ENCODE measurements around the gene INTS1.
"Not testable (repeated sequence)": the region's sequence is repeated elsewhere in the genome, so short reads cannot be mapped to it uniquely, and the experiment has no call there.

Gene INTS1

DNA sequence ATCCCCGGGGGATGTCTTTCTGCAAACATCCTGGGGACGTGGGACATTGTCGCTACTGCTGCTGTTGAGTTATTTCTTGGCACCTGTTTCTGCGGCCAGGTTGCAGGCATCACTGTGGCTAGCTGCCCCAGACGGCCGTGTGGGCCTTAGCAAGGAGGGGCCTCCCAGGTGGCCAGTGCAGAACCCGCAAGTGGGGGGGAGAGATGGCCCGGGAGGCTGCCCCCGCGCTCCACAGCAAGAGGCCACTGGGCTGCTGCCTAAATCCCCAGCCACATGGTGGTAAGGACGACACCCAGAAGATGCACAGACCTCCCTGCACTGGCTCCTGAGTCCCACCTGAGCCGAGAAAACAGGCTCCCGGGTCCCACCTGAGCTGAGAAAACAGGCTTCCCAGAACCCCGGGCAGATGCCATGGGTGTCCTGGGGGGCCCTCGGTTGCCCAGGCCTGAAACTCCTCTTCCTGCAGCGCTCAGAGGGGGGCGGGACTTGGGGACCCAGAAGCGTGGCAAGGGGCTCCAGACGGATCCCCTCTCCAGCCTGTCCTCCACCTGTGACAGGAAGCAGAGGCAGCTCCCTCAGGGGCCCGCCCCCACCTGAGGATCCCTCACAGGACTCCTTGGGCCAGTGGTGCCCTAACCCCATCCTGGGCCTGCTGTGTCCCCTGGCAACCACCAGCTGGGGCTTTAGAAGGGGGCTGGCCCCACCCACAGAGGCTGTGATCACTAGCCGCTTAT is 25.4 kb upstream of the INTS1 start:
- Histone ChIP-seq H3K27ac (no peak overlapping the region), H3K9ac (ENCODE audit: insufficient read length) (no peak overlapping the region), H3K36me3 (ENCODE audit: insufficient read depth, low read length) (no peaks in the 10 kb centered on the region), H3K4me3 (no peak overlapping the region), H3K9me3 (ENCODE audit: low read depth, low read length) (no peaks in the 10 kb centered on the region)
- no peak for TF ChIP-seq FOXP2 (optimal IDR thresholded peaks at IDR 0.05; ENCODE audit: control extremely low read depth, extremely low read length, insufficient read depth)
- TF ChIP-seq EZH2 (IDR thresholded peaks at IDR 0.05), result no peak
- TF ChIP-seq POLR2AphosphoS5 (IDR thresholded peaks at IDR 0.05; ENCODE audit: borderline replicate concordance, low read depth, low read length), result no peak
- no peak for DNase-seq (ENCODE audit: low read depth, low spot score)

DNA sequence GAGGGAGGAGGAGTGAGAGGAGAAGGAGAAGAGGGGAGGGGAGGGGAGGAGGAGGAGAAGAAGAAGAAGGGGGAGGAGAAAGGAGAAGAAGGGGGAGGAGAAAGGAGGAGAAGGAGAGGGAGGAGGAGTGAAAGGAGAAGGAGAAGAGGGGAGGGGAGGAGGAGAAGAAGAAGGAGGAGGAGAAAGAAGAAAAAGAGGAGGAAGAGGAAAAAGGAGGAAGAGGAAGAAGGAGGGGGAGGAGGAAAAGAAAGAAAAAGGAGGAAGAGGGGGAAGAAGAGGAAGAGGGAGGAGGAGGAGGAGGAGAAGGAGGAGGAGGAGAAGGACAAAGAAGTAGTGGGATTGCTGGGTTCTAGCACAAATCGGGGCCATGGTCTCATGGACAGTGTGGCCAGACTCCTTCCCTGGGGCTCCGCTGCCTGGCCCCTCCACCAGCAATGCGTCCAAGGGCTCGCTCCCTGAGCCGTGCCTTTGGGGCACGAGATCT is 22.1 kb upstream of the INTS1 start:
- Histone ChIP-seq H3K9me3 (ENCODE audit: low read depth, low read length) (no peaks in the 10 kb centered on the region), H3K36me3 (ENCODE audit: insufficient read depth, low read length) (no peaks in the 10 kb centered on the region), H3K4me3 (peak overlapping the region; percentile 45), H3K9ac (ENCODE audit: insufficient read length) (peak overlapping the region; percentile 41), H3K27ac (peak overlapping the region; percentile 85)
- TF ChIP-seq FOXP2 (optimal IDR thresholded peaks at IDR 0.05; ENCODE audit: control extremely low read depth, extremely low read length, insufficient read depth) (no peak), POLR2AphosphoS5 (IDR thresholded peaks at IDR 0.05; ENCODE audit: borderline replicate concordance, low read depth, low read length) (no peak), EZH2 (IDR thresholded peaks at IDR 0.05) (no peak)
- DNase-seq (ENCODE audit: low read depth, low spot score), result peak; percentile 58

DNA sequence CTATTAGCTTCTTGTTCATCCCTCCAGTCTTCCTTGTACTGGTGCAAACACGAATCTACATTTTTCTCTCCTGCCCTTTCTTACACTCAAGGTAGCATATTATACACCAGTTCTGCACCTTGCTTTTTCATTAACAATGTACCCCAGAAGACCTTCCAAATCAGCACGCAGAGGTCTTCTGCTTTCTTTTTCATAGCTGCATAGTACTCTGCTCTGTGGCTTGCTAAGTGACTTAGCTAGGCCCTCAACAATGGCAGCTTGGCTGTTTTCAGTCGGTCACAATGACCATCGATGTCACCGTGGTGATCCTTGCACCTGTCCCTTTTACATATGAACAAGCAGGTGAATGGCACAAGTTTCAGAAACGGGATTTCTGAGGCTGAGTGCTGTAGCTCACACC is 21.2 kb upstream of the INTS1 start:
- Histone ChIP-seq H3K9me3 (ENCODE audit: low read depth, low read length) (no peaks in the 10 kb centered on the region), H3K27ac (no peak overlapping the region), H3K36me3 (ENCODE audit: insufficient read depth, low read length) (no peaks in the 10 kb centered on the region), H3K9ac (ENCODE audit: insufficient read length) (no peak overlapping the region), H3K4me3 (no peak overlapping the region)
- no peak for DNase-seq (ENCODE audit: low read depth, low spot score)
- no peak for TF ChIP-seq EZH2 (IDR thresholded peaks at IDR 0.05)
- no peak for TF ChIP-seq FOXP2 (optimal IDR thresholded peaks at IDR 0.05; ENCODE audit: control extremely low read depth, extremely low read length, insufficient read depth)
- TF ChIP-seq POLR2AphosphoS5 (IDR thresholded peaks at IDR 0.05; ENCODE audit: borderline replicate concordance, low read depth, low read length), result no peak

DNA sequence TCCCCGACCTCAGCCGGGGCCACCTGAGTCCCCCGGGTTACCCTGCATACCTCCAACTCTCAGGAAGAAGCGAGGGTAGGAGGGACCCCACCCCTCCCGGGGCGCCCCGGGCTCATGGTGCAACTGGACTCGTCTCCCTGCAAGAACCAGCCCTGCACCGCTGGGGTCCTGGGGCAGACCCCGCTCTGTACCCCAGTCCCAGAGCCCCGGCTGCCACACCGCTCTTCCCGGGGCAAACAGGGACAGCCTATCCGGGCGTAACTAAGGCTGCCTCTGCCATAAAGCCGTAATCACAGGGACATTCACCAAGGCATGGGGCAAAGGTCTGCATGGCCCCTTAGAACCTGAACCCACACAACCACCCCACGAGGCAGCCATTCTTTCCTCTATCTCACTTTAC is 19.7 kb upstream of the INTS1 start:
- TF ChIP-seq FOXP2 (optimal IDR thresholded peaks at IDR 0.05; ENCODE audit: control extremely low read depth, extremely low read length, insufficient read depth) (no peak), EZH2 (IDR thresholded peaks at IDR 0.05) (no peak), POLR2AphosphoS5 (IDR thresholded peaks at IDR 0.05; ENCODE audit: borderline replicate concordance, low read depth, low read length) (no peak)
- Histone ChIP-seq H3K9me3 (ENCODE audit: low read depth, low read length) (no peaks in the 10 kb centered on the region), H3K36me3 (ENCODE audit: insufficient read depth, low read length) (no peaks in the 10 kb centered on the region), H3K9ac (ENCODE audit: insufficient read length) (no peak overlapping the region), H3K4me3 (no peak overlapping the region), H3K27ac (no peak overlapping the region)
- DNase-seq (ENCODE audit: low read depth, low spot score), result no peak

DNA sequence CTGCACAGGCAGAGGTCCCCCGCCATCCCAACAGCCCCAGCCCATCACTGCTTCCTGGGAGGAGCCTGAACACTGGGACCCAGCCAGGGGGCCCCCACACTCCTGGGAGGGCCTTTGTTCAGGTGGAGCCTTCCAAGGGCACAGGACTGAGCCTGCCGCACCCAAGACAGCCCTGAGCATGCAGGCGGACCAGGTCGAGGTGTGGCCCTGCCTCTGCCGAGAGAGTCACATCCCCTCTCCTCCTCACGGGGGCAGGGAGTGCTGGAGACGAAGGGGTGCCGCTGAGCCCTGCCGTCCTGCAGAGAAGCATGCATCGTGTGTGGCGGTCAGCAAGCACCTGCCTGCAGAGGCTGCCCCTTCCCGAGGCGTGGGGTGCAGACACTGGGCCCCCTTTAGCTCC is 19.0 kb upstream of the INTS1 start:
- Histone ChIP-seq H3K9me3 (ENCODE audit: low read depth, low read length) (no peaks in the 10 kb centered on the region), H3K9ac (ENCODE audit: insufficient read length) (no peak overlapping the region)
- TF ChIP-seq FOXP2 (optimal IDR thresholded peaks at IDR 0.05; ENCODE audit: control extremely low read depth, extremely low read length, insufficient read depth), result no peak

DNA sequence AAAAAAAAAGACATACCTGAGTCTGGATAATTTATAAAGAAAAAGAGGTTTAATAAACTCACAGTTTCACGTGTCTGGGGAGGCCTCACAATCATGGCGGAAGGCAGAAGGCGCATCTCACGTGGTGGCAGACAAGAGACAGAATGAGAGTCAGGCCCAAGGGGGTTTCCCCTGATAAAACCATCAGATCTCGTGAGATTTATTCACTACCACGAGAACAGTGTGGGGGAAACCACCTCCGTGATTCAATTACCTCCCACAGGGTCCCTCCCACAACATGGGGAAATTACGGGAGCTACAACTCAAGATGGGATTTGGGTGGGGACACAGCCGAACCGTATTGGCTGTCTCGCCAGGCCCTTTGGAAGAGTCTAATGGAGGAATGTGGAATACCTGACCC is 17.3 kb upstream of the INTS1 start:
- no peak overlapping the region for H3K27ac ChIP-seq
- TF ChIP-seq EZH2 (IDR thresholded peaks at IDR 0.05) (no peak), POLR2AphosphoS5 (IDR thresholded peaks at IDR 0.05; ENCODE audit: borderline replicate concordance, low read depth, low read length) (no peak), FOXP2 (optimal IDR thresholded peaks at IDR 0.05; ENCODE audit: control extremely low read depth, extremely low read length, insufficient read depth) (no peak)

More for the DNA sequence above, 19.0 kb upstream of the INTS1 start:
- DNase-seq (ENCODE audit: low read depth, low spot score), result no peak
- Histone ChIP-seq H3K36me3 (ENCODE audit: insufficient read depth, low read length) (no peaks in the 10 kb centered on the region), H3K4me3 (no peak overlapping the region), H3K27ac (no peak overlapping the region)

DNA sequence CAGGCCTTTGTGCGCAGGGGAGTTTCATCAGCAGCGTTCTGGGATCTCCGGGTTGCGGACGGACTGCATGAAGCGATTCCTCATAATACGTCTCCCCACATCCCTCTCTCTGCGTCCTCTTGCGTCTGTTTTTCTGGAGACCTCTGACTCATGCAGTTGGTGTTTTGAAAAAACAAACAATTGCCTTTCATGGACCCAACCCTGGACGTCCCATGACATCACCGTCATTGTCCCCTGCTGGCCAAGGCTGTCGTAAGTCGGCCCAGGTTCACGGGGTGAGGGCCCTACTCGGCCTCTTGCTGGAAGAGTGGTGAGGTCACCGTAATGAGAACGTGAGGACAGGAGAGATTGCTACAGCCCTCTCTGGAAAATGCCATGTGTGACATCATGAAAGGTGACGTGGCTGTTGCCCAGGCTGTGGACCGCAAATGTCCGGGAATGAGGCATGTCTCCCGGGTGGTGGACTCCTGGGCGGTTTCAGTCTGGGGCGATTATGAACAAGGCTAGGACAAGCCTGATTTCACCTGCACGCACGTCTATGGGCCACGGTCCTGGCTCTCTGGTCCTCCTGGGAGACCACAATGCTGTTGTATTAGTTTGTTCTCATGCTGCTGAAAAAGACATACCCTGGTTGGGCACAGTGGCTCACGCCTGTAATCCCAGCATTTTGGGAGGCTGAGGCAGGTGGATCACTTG is 16.5 kb upstream of the INTS1 start:
- H3K27ac ChIP-seq, result no peak overlapping the region
- no peak for DNase-seq (ENCODE audit: low read depth, low spot score)
- no peaks in the 10 kb centered on the region for H3K9me3 ChIP-seq (ENCODE audit: low read depth, low read length)
- H3K4me3 ChIP-seq, result no peak overlapping the region
- H3K9ac ChIP-seq (ENCODE audit: insufficient read length), result no peak overlapping the region
- H3K36me3 ChIP-seq (ENCODE audit: insufficient read depth, low read length), result no peaks in the 10 kb centered on the region
- TF ChIP-seq POLR2AphosphoS5 (IDR thresholded peaks at IDR 0.05; ENCODE audit: borderline replicate concordance, low read depth, low read length) (no peak), EZH2 (IDR thresholded peaks at IDR 0.05) (no peak)

More for the DNA sequence above, 17.3 kb upstream of the INTS1 start:
- no peak overlapping the region for H3K4me3 ChIP-seq
- no peaks in the 10 kb centered on the region for H3K9me3 ChIP-seq (ENCODE audit: low read depth, low read length)
- DNase-seq (ENCODE audit: low read depth, low spot score), result no peak
- H3K36me3 ChIP-seq (ENCODE audit: insufficient read depth, low read length), result no peaks in the 10 kb centered on the region
- no peak overlapping the region for H3K9ac ChIP-seq (ENCODE audit: insufficient read length)

DNA sequence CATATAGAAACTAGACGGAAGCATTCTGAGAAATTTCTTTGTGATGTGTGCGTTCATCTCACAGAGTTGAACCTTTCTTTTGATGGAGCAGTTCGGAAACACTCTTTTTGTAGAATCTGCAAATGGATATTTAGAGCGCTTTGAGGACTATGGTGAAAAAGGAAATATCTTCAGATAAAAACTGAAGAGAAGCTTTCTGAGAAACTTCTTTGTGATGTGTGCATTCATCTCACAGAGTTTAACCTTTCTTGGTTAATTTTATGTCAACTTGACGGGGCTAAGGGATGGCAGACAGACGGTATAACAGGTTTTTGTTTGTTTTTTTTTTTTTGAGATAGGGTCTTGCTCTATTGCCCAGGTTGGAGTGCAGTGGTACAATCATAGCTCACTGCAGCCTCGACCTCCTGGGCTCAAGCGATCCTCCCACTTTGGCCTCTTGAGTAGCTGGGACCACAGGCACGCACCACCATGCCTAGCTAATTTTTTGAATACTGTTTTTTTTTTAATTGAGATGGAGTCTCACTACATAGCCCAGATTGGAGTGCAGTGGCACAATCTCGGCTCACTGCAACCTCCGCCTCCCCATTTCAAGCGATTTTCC is 15.2 kb upstream of the INTS1 start:
- not testable (repeated sequence) for H3K9ac ChIP-seq (ENCODE audit: insufficient read length); H3K4me3 ChIP-seq; H3K9me3 ChIP-seq (ENCODE audit: low read depth, low read length); DNase-seq (ENCODE audit: low read depth, low spot score); H3K27ac ChIP-seq; H3K36me3 ChIP-seq (ENCODE audit: insufficient read depth, low read length)
